H1 (cell line): Measurements from ENCODE around the gene DYNC1H1. TPM values are rescaled to one million over a fixed set of nuclear protein-coding genes. Genes with fewer than 3 reads are reported as not detected.

Source experiments
- BACH1 ChIP-seq: IDR thresholded peaks from 2 replicates; pipeline ENCODE4 v1.6.1; 2012; ENCODE audit warnings: low read length, improper control_type of control experiment
- KDM4A ChIP-seq: IDR thresholded peaks from one replicate; pipeline ENCODE4 v1.7.1; 2012; ENCODE audit warnings: low read depth, mild to moderate bottlenecking, moderate library complexity, low read length, inconsistent platforms; ENCODE audit not compliant: severe bottlenecking
- TCF12 ChIP-seq: IDR thresholded peaks from 2 replicates; pipeline ENCODE4 v1.6.1; 2011; ENCODE audit warnings: low read depth, mild to moderate bottlenecking, low read length
- polyA plus RNA-seq, 7 experiments: library from polyadenylated mRNA; depleted of rRNA in 3 of 7; stranded (reverse) in 5 of 7; unstranded in 2 of 7; fragments of >200 nt in 5 of 7; fragments of 200-250 nt in 2 of 7; gene quantifications; 1 replicate in 5 of 7; 2 replicates in 1 of 7; 4 replicates in 1 of 7; pipeline versions ENCODE4 v1.2.1 to v1.2.3, GENCODE V29; 2011 to 2013; ENCODE audit warnings: missing spikeins in 2 of 7, mixed read lengths in 2 of 7
- total RNA-seq: library from RNA; stranded (reverse); fragmentation: NEBNext Ultra II Directional; extraction: Animal tissue kit (Norgen Biotek cat#: 25700); gene quantifications from 2 replicates; pipeline ENCODE4 v1.2.1, GENCODE V29; 2021

Gene DYNC1H1
- total and polyA plus RNA-seq, 2 of the 8 experiments (the other 6 are each of a cell fraction or from before 2014, with no cell fraction given): 238 to 387 TPM

DNA sequence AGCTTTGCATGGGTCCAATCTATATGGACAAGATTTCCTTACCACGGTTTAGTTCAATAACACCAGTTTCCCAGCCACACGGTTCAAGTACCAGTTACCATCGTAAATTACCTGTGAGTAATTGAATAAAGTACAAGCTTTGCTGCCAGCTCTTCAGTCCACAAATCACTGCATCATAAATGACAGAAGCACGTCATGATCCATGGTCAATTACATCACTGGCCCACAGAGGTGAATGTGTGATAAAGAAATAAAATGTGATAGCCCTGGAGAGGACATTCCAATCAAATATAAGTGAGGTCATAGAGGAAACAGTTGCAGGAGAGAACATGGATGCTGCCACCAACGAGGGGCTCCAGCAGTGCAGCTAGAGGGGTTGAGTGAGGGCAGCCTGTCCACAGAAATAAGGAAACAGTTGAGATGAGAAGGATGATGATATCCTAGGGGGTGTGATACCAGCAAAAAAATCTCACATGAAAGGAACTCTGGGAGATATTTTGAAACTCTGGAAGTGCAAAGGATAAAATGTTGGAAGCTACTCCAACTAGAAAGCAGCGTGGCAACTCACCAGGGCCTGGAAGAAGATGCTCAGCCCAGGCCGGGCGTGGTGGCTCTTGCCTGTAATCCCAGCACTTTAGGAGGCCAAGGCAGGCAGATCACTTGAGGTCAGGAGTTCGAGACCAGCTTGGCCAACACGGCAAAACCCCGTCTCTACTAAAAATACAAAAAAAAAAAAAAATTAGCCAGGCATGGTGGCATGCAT lies 5.8 kb upstream of the DYNC1H1 start (continued):
- TF ChIP-seq BACH1 (no peak), TCF12 (no peak), KDM4A (no peak)
- TF ChIP-seq, all 59 proteins: peak for 0
